ENCODE measurements around the gene RPS6KA4.

The RPS6KA4 gene

DNA sequence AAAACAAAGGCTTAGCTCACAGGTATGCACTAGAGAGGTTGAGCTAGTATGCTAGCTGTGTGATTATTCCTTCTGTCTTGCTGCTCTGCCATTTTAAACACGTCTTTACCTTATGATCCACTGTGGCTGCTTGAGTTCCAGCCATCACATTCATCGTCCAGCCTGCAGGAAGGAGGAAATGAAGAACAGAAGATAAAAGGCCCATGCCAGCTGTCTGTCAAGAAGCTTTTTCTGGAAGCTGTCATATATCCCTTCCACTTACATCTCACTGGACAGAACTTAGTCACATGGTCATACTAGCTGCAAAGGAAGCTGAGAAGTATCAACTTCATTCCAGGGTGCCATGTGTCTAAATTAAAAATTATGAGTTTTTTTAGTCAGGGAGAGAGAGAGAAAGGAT, 31.6 kb upstream of the RPS6KA4 start:
- H2BK5ac ChIP-seq (ENCODE audit: low read length) = no peak overlapping the region
- H2AFZ ChIP-seq (ENCODE audit: low read length) = no peak overlapping the region
- H3K14ac ChIP-seq (ENCODE audit: low read length) = no peak overlapping the region
- H3K4me3 ChIP-seq (ENCODE audit: low read length in 2 of 2) = no peak overlapping the region
- WGBS, 2 donors (ENCODE audit: extremely low coverage in 2 of 2, insufficient read length in 2 of 2, insufficient replicate concordance in 1 of 2) = no CpG with 5 or more reads among the region's 2 CpGs
- no peak overlapping the region for H2BK15ac ChIP-seq (ENCODE audit: low read length)
- H3K27me3 ChIP-seq (ENCODE audit: control insufficient read depth in 3 of 3, insufficient read depth in 3 of 3, low read depth in 1 of 3, low read length in 3 of 3) = no peaks in the 10 kb centered on the region
- H3K9ac ChIP-seq (ENCODE audit: low read depth, low read length, poor library complexity) = no peak overlapping the region
- H3K36me3 ChIP-seq (replicated peaks in 1 of 2; ENCODE audit: control insufficient read depth in 2 of 2, insufficient read depth in 2 of 2, low read length in 2 of 2) = peaks cover 2 to 6% of the 10 kb centered on the region in 2 donors
- no peak overlapping the region for H3K4ac ChIP-seq (ENCODE audit: low read length)
- no peak overlapping the region for H3K4me2 ChIP-seq (ENCODE audit: insufficient read depth, low read length, poor library complexity, severe bottlenecking)
- no peak overlapping the region for H3K23ac ChIP-seq (ENCODE audit: low read depth, low read length, poor library complexity)
- peaks cover 2% of the 10 kb centered on the region for H3K79me1 ChIP-seq (ENCODE audit: low read depth, low read length)
- no peak overlapping the region for H3K27ac ChIP-seq (replicated peaks; ENCODE audit: low read length)
- H3K18ac ChIP-seq (ENCODE audit: low read length) = no peak overlapping the region
- no peaks in the 10 kb centered on the region for H3K9me3 ChIP-seq (replicated peaks in 1 of 2; ENCODE audit: control insufficient read depth in 2 of 2, insufficient read depth in 1 of 2, low read depth in 1 of 2, low read length in 2 of 2)
- DNase-seq (ENCODE audit: low spot score) = no peak
- no peak overlapping the region for H2BK120ac ChIP-seq (ENCODE audit: low read depth, low read length)
- H4K8ac ChIP-seq (ENCODE audit: low read depth, low read length) = no peak overlapping the region
- no peak overlapping the region for H2AK5ac ChIP-seq (ENCODE audit: low read depth, low read length)
- H3K4me1 ChIP-seq (ENCODE audit: control insufficient read depth in 2 of 2, insufficient read depth in 1 of 2, low read depth in 1 of 2, low read length in 2 of 2) = peaks cover 4% of the 10 kb centered on the region in 2 donors
- H2BK12ac ChIP-seq (ENCODE audit: low read length) = no peak overlapping the region
- no peak overlapping the region for H4K91ac ChIP-seq (ENCODE audit: low read depth, low read length, poor library complexity)

DNA sequence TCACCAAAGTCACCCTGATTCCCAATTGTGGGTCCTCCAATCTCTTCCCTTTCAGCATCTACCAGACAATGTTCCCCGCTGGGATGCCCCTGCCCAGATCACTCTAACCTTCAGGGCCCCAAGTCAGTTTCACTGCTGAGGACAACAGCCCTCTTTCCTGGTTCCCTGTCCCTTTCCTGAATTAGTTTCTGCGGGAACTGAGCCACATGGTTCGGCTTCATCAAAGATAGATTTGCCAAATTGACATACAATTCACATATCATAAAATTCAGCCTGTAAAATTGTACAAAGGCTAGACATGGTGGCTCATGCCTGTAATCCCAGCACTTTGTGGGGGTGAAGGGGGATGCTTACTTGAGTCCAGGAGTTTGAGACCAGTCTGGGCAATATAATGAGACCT, 31.0 kb upstream of the RPS6KA4 start:
- Histone ChIP-seq H2BK120ac (ENCODE audit: low read depth, low read length) (no peak overlapping the region), H3K4me1 (ENCODE audit: control insufficient read depth in 2 of 2, insufficient read depth in 1 of 2, low read depth in 1 of 2, low read length in 2 of 2) (no peaks in the 10 kb centered on the region), H4K91ac (ENCODE audit: low read depth, low read length, poor library complexity) (no peak overlapping the region), H3K9me3 (replicated peaks in 1 of 2; ENCODE audit: control insufficient read depth in 2 of 2, insufficient read depth in 1 of 2, low read depth in 1 of 2, low read length in 2 of 2) (no peaks in the 10 kb centered on the region), H2AK5ac (ENCODE audit: low read depth, low read length) (no peak overlapping the region), H2AFZ (ENCODE audit: low read length) (no peak overlapping the region), H3K27ac (replicated peaks; ENCODE audit: low read length) (no peak overlapping the region), H4K8ac (ENCODE audit: low read depth, low read length) (no peak overlapping the region), H2BK12ac (ENCODE audit: low read length) (no peak overlapping the region), H3K36me3 (replicated peaks in 1 of 2; ENCODE audit: control insufficient read depth in 2 of 2, insufficient read depth in 2 of 2, low read length in 2 of 2) (peaks cover 0 to 2% of the 10 kb centered on the region in 2 donors), H2BK15ac (ENCODE audit: low read length) (no peak overlapping the region), H3K4me3 (ENCODE audit: low read length in 2 of 2) (no peak overlapping the region), H3K4ac (ENCODE audit: low read length) (no peak overlapping the region), H3K14ac (ENCODE audit: low read length) (no peak overlapping the region), H3K4me2 (ENCODE audit: insufficient read depth, low read length, poor library complexity, severe bottlenecking) (no peak overlapping the region), H3K23ac (ENCODE audit: low read depth, low read length, poor library complexity) (no peak overlapping the region), H2BK5ac (ENCODE audit: low read length) (no peak overlapping the region), H3K79me1 (ENCODE audit: low read depth, low read length) (peaks cover 2% of the 10 kb centered on the region), H3K27me3 (ENCODE audit: control insufficient read depth in 3 of 3, insufficient read depth in 3 of 3, low read depth in 1 of 3, low read length in 3 of 3) (no peaks in the 10 kb centered on the region), H3K18ac (ENCODE audit: low read length) (no peak overlapping the region), H3K9ac (ENCODE audit: low read depth, low read length, poor library complexity) (no peak overlapping the region)
- WGBS, 2 donors (ENCODE audit: extremely low coverage in 2 of 2, insufficient read length in 2 of 2, insufficient replicate concordance in 1 of 2) = no CpG with 5 or more reads among the region's 3 CpGs
- no peak for DNase-seq (ENCODE audit: low spot score)

DNA sequence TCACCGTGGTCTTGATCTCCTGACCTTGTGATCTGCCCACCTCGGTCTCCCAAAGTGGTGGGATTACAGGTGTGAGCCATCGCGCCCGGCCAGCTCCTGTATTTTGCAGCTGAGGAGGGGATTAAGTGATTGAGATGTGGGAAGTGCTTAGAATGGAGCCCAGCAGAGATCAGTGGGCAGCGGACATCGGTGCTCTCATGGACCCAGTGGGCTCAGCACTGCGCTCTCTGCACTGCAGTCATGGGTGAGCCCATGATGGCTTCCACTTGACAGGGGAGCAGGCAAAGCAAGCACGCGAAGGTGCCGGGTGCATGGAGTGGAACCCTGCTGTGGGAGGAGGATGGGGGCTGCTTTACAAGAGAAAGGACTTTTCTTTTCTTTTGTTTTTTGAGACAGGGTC, 28.1 kb upstream of the RPS6KA4 start:
- no peak for DNase-seq (ENCODE audit: low spot score)
- Histone ChIP-seq H2BK15ac (ENCODE audit: low read length) (peak overlapping the region; percentile 44), H3K27me3 (ENCODE audit: control insufficient read depth in 3 of 3, insufficient read depth in 3 of 3, low read depth in 1 of 3, low read length in 3 of 3) (no peaks in the 10 kb centered on the region), H3K4ac (ENCODE audit: low read length) (no peak overlapping the region), H3K14ac (ENCODE audit: low read length) (no peak overlapping the region), H3K36me3 (replicated peaks in 1 of 2; ENCODE audit: control insufficient read depth in 2 of 2, insufficient read depth in 2 of 2, low read length in 2 of 2) (peaks cover 0 to 2% of the 10 kb centered on the region in 2 donors), H3K9ac (ENCODE audit: low read depth, low read length, poor library complexity) (no peak overlapping the region), H2BK5ac (ENCODE audit: low read length) (no peak overlapping the region), H3K4me1 (ENCODE audit: control insufficient read depth in 2 of 2, insufficient read depth in 1 of 2, low read depth in 1 of 2, low read length in 2 of 2) (peaks cover 0 to 2% of the 10 kb centered on the region in 2 donors), H3K9me3 (replicated peaks in 1 of 2; ENCODE audit: control insufficient read depth in 2 of 2, insufficient read depth in 1 of 2, low read depth in 1 of 2, low read length in 2 of 2) (no peaks in the 10 kb centered on the region), H4K91ac (ENCODE audit: low read depth, low read length, poor library complexity) (no peak overlapping the region), H2BK120ac (ENCODE audit: low read depth, low read length) (no peak overlapping the region), H3K18ac (ENCODE audit: low read length) (peak overlapping the region; percentile 77), H2BK12ac (ENCODE audit: low read length) (no peak overlapping the region), H2AFZ (ENCODE audit: low read length) (no peak overlapping the region), H3K79me1 (ENCODE audit: low read depth, low read length) (no peaks in the 10 kb centered on the region), H3K23ac (ENCODE audit: low read depth, low read length, poor library complexity) (no peak overlapping the region), H2AK5ac (ENCODE audit: low read depth, low read length) (no peak overlapping the region), H4K8ac (ENCODE audit: low read depth, low read length) (no peak overlapping the region), H3K27ac (replicated peaks; ENCODE audit: low read length) (no peak overlapping the region), H3K4me2 (ENCODE audit: insufficient read depth, low read length, poor library complexity, severe bottlenecking) (no peak overlapping the region), H3K4me3 (ENCODE audit: low read length in 2 of 2) (no peak overlapping the region)
- WGBS, 2 donors (ENCODE audit: extremely low coverage in 2 of 2, insufficient read length in 2 of 2, insufficient replicate concordance in 1 of 2) = no CpG with 5 or more reads among the region's 11 CpGs

DNA sequence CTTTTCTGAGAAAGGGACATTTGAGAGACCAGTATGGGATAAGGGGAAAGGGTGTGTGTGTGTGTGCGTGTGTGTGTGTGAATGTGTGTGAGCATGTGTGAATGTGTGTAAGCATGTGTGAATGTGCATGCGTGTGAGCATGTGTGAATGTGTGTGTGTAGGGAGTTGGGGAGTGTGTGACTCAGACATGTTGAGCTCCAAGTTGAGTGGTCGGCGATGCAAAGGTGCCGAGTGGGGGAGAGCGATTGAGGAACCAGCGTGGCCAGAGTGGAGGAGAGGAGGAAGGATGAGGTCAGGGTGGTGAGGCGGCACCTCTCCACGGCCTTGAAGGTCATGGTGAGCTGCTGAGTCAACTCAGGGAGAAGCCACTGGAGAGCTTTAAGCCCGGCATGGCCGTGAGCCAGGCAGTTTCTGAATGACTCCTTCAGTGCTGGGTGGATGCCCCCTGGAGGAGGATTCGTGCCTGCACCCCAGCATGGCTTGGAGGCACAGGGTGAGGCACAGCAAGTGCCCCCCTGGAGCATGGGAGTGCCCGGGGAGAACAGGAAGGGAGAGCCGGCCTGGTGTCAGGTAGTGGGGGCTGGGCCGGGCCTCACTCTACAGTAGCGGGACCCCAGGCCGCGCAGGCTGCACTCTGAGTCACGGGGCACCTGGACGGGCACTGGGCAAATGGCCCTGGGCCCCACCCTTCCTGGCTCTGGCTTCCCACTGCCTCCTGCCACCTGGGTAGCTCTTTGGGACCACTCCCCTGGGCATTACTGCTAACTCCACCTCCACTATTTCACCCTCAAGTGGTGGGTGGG, 27.2 kb upstream of the RPS6KA4 start:
- H2BK120ac ChIP-seq (ENCODE audit: low read depth, low read length) = no peak overlapping the region
- H3K9me3 ChIP-seq (replicated peaks in 1 of 2; ENCODE audit: control insufficient read depth in 2 of 2, insufficient read depth in 1 of 2, low read depth in 1 of 2, low read length in 2 of 2) = no peaks in the 10 kb centered on the region
- H3K27ac ChIP-seq (replicated peaks; ENCODE audit: low read length) = no peak overlapping the region
- H3K4me2 ChIP-seq (ENCODE audit: insufficient read depth, low read length, poor library complexity, severe bottlenecking) = no peak overlapping the region
- 100% methylated on average over 1 of the region's 20 CpGs; no CpG with 5 or more reads in 1 of the 2 donors for WGBS, 2 donors (ENCODE audit: extremely low coverage in 2 of 2, insufficient read length in 2 of 2, insufficient replicate concordance in 1 of 2)
- H3K4me1 ChIP-seq (ENCODE audit: control insufficient read depth in 2 of 2, insufficient read depth in 1 of 2, low read depth in 1 of 2, low read length in 2 of 2) = peaks cover 0 to 2% of the 10 kb centered on the region in 2 donors
- peak overlapping the region; percentile 75 for H2AK5ac ChIP-seq (ENCODE audit: low read depth, low read length)
- H2BK12ac ChIP-seq (ENCODE audit: low read length) = peak overlapping the region; percentile 41
- H2BK5ac ChIP-seq (ENCODE audit: low read length) = peak overlapping the region; percentile 75
- H2BK15ac ChIP-seq (ENCODE audit: low read length) = no peak overlapping the region
- no peak overlapping the region for H4K91ac ChIP-seq (ENCODE audit: low read depth, low read length, poor library complexity)
- peaks cover 0 to 2% of the 10 kb centered on the region in 2 donors for H3K36me3 ChIP-seq (replicated peaks in 1 of 2; ENCODE audit: control insufficient read depth in 2 of 2, insufficient read depth in 2 of 2, low read length in 2 of 2)
- H3K79me1 ChIP-seq (ENCODE audit: low read depth, low read length) = no peaks in the 10 kb centered on the region
- H3K4ac ChIP-seq (ENCODE audit: low read length) = peak overlapping the region; percentile 53
- no peaks in the 10 kb centered on the region for H3K27me3 ChIP-seq (ENCODE audit: control insufficient read depth in 3 of 3, insufficient read depth in 3 of 3, low read depth in 1 of 3, low read length in 3 of 3)
- peak overlapping the region; percentile 21 for H3K9ac ChIP-seq (ENCODE audit: low read depth, low read length, poor library complexity)
- no peak overlapping the region for H2AFZ ChIP-seq (ENCODE audit: low read length)
- H4K8ac ChIP-seq (ENCODE audit: low read depth, low read length) = peak overlapping the region; percentile 29
- peak overlapping the region; percentile 8 for H3K14ac ChIP-seq (ENCODE audit: low read length)
- H3K18ac ChIP-seq (ENCODE audit: low read length) = peak overlapping the region; percentile 57
- no peak for DNase-seq (ENCODE audit: low spot score)
- peak overlapping the region in 1 of 2 donors; percentile 7 for H3K4me3 ChIP-seq (ENCODE audit: low read length in 2 of 2)
- peak overlapping the region; percentile 93 for H3K23ac ChIP-seq (ENCODE audit: low read depth, low read length, poor library complexity)

All from neuronal stem cell (in vitro differentiated cells).